SK-N-MC (cell line): ENCODE data around the gene IL21R.

Experiments
- EZH2 ChIP-seq: fragments of 200-600 bp; sonication (generic); IDR thresholded peaks from one replicate; pipeline ENCODE4 v1.6.1; 2017; ENCODE audit warnings: antibody characterized with exemption
- POLR2AphosphoS5 ChIP-seq: IDR thresholded peaks from 2 replicates; pipeline ENCODE4 v1.6.1; 2012; ENCODE audit warnings: mild to moderate bottlenecking, low read depth, low read length, borderline replicate concordance

- TF ChIP-seq EZH2 (no peak), POLR2AphosphoS5 (no peak)
These were observed 84.4 kb downstream of the IL21R start for GRCh38 chr16:27486344-27486743.
